Endothelial cell (in vitro differentiated cells): ENCODE results near the gene CARD9. TPM values are rescaled to one million over a fixed set of nuclear protein-coding genes. Genes with fewer than 3 reads are reported as not detected.

Experiments used
- DNase-seq: peaks from one replicate; pipeline ENCODE4 v3.0.0; 2021; ENCODE audit warnings: low spot score
- H3K27ac Mint-ChIP-seq: one replicate; pipeline ENCODE4 v1.8.0; 2021; ENCODE audit warnings: mixed read lengths, inconsistent platforms; ENCODE audit not compliant: unreplicated experiment
- H3K27me3 Mint-ChIP-seq: one replicate; pipeline ENCODE4 v1.8.0; 2021; ENCODE audit warnings: mild to moderate bottlenecking, moderate library complexity, mixed read lengths, inconsistent platforms; ENCODE audit not compliant: unreplicated experiment
- H3K36me3 Mint-ChIP-seq: one replicate; pipeline ENCODE4 v1.8.0; 2021; ENCODE audit warnings: mild to moderate bottlenecking, low read depth, mixed read lengths, inconsistent platforms; ENCODE audit not compliant: unreplicated experiment
- H3K4me1 Mint-ChIP-seq: one replicate; pipeline ENCODE4 v1.8.0; 2021; ENCODE audit warnings: mild to moderate bottlenecking, mixed read lengths, inconsistent platforms; ENCODE audit not compliant: unreplicated experiment
- H3K4me3 Mint-ChIP-seq: one replicate; pipeline ENCODE4 v1.8.0; 2021; ENCODE audit warnings: mild to moderate bottlenecking, mixed read lengths, inconsistent platforms; ENCODE audit not compliant: unreplicated experiment
- H3K9me3 Mint-ChIP-seq: one replicate; pipeline ENCODE4 v1.8.0; 2021; ENCODE audit warnings: mixed read lengths, inconsistent platforms; ENCODE audit not compliant: unreplicated experiment
- total RNA-seq: library from RNA; stranded (reverse); fragmentation: NEBNext Ultra II Directional; extraction: Animal tissue kit (Norgen Biotek cat#: 25700); gene quantifications from one replicate; pipeline ENCODE4 v1.2.1, GENCODE V29; 2021; ENCODE audit not compliant: unreplicated experiment
- TF ChIP-seq, protein P1 (sequence below): fragments of 200-600 bp; sonication (generic); IDR thresholded peaks from one replicate; pipeline ENCODE4 v1.5.0; 2021; ENCODE audit warnings: antibody characterized with exemption; ENCODE audit not compliant: unreplicated experiment

CARD9 gene
- total RNA-seq, 1 donor from 2014 or later, result 0.41 TPM

DNA sequence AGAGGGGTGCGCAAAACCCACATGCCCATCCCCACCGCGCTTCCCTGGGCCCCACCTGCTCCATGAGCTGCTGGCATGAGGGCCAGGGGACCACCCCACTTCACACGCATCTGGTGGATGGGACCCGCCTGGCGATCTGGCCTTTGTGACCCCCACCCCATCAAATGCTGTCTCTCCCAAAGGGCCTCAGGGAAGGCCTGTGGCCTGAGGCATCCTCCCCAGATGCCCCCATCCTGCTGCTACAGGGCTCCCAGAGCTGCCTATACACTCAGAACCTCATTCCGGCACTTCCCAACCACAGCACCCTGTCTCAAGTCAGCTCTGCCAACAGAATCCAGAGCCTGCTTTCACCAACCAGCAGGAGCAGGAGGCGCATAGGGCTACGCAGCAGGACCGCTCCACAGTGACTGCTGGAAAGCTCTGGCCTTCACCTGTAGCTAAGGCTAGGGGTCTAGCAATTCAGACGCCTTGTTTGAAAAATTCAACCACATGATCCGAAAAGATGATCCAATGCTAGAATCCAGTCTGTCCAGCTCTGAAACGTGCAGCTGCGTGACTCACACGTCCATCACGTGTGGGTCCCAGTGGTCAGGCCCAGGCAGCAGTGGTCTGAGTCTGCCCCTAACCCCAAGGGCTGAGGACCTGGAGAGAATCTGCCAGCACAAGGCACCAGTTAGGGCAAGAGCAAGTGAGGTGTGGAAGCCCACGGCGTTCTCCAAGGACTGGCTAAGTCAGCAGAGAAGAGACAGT, 27.9 kb upstream of the CARD9 start:
- H3K27ac Mint-ChIP-seq, result no peak overlapping the region
- H3K9me3 Mint-ChIP-seq, result no peaks in the 10 kb centered on the region
- peaks cover 22% of the 10 kb centered on the region for H3K36me3 Mint-ChIP-seq
- H3K27me3 Mint-ChIP-seq, result peaks cover 18% of the 10 kb centered on the region
- DNase-seq, result no peak
- H3K4me1 Mint-ChIP-seq, result peaks cover 7% of the 10 kb centered on the region
- TF ChIP-seq, protein P1, sequence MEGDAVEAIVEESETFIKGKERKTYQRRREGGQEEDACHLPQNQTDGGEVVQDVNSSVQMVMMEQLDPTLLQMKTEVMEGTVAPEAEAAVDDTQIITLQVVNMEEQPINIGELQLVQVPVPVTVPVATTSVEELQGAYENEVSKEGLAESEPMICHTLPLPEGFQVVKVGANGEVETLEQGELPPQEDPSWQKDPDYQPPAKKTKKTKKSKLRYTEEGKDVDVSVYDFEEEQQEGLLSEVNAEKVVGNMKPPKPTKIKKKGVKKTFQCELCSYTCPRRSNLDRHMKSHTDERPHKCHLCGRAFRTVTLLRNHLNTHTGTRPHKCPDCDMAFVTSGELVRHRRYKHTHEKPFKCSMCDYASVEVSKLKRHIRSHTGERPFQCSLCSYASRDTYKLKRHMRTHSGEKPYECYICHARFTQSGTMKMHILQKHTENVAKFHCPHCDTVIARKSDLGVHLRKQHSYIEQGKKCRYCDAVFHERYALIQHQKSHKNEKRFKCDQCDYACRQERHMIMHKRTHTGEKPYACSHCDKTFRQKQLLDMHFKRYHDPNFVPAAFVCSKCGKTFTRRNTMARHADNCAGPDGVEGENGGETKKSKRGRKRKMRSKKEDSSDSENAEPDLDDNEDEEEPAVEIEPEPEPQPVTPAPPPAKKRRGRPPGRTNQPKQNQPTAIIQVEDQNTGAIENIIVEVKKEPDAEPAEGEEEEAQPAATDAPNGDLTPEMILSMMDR, result no peak
- H3K4me3 Mint-ChIP-seq, result peak overlapping the region; percentile 37

DNA sequence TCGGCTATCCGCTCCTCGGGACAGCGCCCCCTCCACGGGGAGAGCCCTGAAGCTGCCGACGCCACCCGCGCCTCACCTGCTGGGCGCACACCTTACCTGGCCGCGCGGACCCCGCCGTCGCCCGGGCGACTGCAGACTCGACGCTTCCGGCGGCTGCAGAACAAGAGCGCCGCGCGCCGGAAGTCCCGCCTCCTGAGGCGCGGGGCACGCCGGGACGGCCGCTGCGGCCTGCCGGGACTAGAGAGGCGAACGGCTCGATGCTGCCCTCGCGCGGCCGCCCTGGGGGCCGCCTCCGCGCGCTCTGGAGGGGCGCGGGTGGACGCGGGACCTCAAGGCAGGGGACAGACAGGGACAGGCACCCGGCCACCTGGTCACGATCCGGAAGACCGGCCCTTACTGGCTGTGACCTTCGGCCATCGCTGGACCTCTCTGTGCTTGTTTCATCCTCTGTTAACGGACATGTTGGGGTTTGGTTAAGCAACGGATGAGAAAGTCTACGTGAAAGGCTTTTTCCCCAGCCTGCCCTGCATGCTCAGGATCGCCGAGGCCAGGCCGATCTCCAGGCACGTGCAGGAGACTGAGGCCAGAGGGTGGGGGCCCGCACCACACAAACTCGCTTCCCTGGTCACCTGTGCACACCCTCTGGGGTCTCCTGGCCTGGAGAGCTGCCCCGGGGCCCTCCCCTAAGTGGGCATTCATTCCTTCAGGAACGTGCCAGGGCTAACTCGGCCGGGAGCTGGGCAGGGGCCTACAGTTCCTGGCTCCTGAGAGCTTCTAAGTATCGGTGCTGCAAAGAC, 26.8 kb upstream of the CARD9 start, which contains the start of gene SNAPC4:
Gene SNAPC4, minus strand, starts transcription at position 133 of the 797 bp plus-strand sequence. CDS start 1,742 bp downstream, outside the sequence.
- Mint-ChIP-seq H3K27ac (peak within 1 kb of the TSS; percentile 75), H3K4me3 (peak within 1 kb of the TSS; percentile 96), H3K4me1 (peaks cover 7% of the 10 kb centered on the region), H3K27me3 (peaks cover 13% of the 10 kb centered on the region), H3K36me3 (peaks cover 26% of the 10 kb centered on the region), H3K9me3 (no peaks in the 10 kb centered on the region)
- TF ChIP-seq, protein P1, result peak; percentile 58
- peak; percentile 95 for DNase-seq

DNA sequence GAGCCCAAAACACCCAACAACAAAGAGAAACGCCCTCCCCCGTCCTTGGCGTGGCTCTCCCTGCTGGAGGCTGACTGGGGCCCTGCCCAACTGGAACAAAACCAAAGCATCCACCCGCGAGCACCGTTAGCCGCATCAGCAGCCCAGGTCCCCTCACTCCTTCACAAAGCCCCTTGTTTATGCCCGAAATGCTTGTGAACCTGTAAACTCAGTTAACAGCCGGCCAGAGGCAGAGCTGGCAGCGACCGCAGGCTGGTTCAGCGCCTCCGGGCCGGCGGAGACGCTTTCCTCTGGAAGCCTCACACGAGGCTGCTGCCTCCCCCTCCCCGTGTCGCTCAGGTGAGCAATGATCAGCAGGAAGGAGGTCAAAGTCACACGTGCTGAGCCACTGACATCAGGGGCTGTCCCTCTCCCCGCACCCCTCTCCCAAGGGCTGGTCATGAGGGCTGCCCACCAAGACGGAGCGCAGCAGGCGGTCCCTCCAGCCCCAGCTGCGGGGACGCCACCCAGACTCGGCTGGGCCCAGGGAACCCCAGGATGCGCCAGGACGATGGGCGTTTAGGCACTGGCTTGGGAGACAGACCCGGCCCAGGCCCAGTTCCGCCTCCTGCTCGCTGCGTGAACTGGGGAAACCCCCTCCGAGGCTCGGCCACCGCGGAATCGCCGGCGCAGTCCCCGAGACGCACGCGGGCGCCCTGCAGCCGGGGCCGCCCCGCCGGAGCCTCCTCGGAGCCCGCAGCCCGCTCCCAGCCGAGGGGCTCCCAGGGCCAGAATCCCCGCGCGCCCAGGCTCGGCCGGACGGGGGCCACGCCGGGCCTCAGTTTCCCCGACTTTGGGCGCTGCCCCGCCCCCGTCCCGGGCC, 25.9 kb upstream of the CARD9 start:
- peaks cover 10% of the 10 kb centered on the region for H3K27me3 Mint-ChIP-seq
- H3K36me3 Mint-ChIP-seq, result peaks cover 27% of the 10 kb centered on the region
- peak overlapping the region; percentile 96 for H3K4me3 Mint-ChIP-seq
- DNase-seq, result peak; percentile 32
- H3K9me3 Mint-ChIP-seq, result no peaks in the 10 kb centered on the region
- TF ChIP-seq, protein P1, result no peak
- peak overlapping the region; percentile 75 for H3K27ac Mint-ChIP-seq
- peaks cover 7% of the 10 kb centered on the region for H3K4me1 Mint-ChIP-seq

DNA sequence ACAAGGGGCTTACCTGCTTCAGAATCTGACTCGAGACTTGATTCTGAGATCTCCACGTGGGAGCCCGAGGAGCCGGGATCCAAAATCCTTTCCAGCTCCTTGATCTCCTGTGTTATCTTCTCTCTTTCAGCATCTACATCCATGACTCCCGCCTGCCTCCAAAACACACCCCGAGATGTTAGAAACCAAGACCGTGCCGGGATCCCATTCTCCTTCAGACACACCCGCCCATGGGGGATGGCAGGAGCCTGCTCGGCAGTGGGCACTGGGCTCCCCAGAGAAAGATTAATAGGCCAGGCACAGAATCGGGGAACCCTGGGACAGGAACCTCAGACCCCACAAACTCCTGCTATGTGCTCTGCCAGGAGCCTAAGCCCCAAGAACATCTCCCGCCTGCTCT, 24.8 kb upstream of the CARD9 start:
- no peaks in the 10 kb centered on the region for H3K9me3 Mint-ChIP-seq
- H3K4me1 Mint-ChIP-seq, result peaks cover 7% of the 10 kb centered on the region
- TF ChIP-seq, protein P1, result no peak
- no peak for DNase-seq
- H3K27me3 Mint-ChIP-seq, result peaks cover 10% of the 10 kb centered on the region
- H3K36me3 Mint-ChIP-seq, result peaks cover 27% of the 10 kb centered on the region
- no peak overlapping the region for H3K27ac Mint-ChIP-seq
- H3K4me3 Mint-ChIP-seq, result peak overlapping the region; percentile 50
